D721Med (cell line): Measurements from ENCODE around the gene RXFP4.
A peak's percentile ranks its signal among the peaks of the same experiment; 100 is the strongest.

Experiments
- DNase-seq: peaks from one replicate; pipeline ENCODE4 v3.0.0; 2011; ENCODE audit warnings: low spot score; ENCODE audit not compliant: insufficient read length
- FAIRE-seq: peaks from 2 replicates; lab custom pipeline; 2011; peaks lifted over from hg19 to GRCh38; lab: Jason Lieb, UNC
- TF ChIP-seq, protein P1 (sequence below): IDR thresholded peaks from 2 replicates; pipeline ENCODE4 v1.5.1; 2012; ENCODE audit warnings: mild to moderate bottlenecking, control low read depth; ENCODE audit not compliant: insufficient read depth; ENCODE audit errors: missing control alignments

Gene RXFP4

DNA sequence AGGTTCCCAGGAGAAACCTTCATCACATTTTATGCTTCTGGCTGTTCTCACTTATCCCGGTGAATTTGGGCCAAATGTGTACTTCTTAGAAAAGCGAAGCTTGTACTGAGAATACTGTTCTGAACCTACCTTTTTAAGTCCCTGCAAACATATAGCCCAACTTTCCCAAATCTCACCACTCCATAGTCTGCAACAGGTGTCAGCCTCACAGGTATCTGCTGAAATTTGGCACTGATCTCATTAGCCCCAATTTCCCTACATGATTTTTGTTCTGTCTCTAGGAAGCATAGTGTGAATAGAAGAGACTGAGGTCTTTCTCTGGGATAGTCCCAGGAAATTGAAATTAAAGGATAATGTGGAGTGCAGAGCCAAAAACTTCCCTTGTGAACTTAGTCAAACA, 41.8 kb upstream of the RXFP4 start:
- FAIRE-seq (no peak), DNase-seq (no peak)
- TF ChIP-seq, protein P1, sequence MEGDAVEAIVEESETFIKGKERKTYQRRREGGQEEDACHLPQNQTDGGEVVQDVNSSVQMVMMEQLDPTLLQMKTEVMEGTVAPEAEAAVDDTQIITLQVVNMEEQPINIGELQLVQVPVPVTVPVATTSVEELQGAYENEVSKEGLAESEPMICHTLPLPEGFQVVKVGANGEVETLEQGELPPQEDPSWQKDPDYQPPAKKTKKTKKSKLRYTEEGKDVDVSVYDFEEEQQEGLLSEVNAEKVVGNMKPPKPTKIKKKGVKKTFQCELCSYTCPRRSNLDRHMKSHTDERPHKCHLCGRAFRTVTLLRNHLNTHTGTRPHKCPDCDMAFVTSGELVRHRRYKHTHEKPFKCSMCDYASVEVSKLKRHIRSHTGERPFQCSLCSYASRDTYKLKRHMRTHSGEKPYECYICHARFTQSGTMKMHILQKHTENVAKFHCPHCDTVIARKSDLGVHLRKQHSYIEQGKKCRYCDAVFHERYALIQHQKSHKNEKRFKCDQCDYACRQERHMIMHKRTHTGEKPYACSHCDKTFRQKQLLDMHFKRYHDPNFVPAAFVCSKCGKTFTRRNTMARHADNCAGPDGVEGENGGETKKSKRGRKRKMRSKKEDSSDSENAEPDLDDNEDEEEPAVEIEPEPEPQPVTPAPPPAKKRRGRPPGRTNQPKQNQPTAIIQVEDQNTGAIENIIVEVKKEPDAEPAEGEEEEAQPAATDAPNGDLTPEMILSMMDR: no peak

DNA sequence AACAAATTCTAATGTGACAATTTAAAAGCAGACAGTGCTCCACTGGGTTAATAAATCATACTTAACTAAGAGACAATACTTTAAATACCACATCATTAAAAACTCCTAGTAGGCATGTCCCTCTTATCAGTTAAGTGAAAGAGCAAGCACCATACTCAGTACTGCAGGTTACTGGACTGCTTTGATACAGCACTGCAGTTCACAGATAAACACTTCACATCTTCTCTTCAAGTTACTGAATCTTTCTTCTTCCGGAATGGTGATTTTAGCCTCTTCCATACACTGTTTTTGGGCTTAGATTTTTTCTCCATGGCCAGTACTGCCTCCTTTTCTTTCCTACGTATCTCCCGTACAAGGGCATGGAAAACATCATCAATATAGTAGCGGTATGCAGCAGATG, 41.3 kb upstream of the RXFP4 start:
- FAIRE-seq (no peak), DNase-seq (no peak)
- TF ChIP-seq, protein P1: no peak

DNA sequence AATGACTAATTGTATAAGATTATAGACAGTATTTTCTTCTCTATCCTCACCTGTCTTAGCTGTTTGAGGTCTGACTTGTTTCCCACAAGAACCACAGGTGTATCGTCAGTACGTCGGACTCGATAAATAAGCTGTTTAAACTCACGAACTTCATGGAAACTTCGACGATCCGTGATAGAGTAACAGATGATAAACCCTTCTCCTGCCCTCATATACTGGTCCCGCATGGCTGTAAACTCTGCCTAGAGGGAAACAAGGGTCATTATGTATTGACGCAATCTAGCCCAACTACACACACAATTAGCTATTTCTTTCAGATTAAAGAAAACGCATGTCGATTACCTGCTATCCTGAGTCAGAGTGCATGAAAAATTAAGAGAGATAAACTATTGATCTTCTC, 37.2 kb upstream of the RXFP4 start:
- TF ChIP-seq, protein P1: no peak
- FAIRE-seq: no peak
- no peak for DNase-seq

DNA sequence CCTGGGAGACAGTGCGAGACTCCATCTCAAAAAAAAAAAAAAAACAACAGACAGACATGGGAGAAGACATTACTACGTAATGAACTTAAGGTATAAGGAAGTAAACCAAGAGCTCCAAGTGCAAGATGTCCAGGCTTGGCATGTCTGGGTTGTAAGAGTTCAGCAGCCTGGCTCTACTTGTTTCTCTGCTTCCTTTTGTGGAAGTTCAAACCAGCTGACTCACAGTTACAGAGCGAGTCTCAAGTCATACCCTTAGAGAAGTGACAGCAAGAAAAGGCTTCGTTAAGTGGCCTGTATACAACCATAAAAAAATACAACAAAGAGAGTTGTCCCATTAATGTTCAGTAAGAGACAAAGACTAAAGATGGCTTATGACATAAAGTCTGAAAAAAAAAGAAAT, 31.5 kb upstream of the RXFP4 start:
- DNase-seq: no peak
- no peak for FAIRE-seq
- TF ChIP-seq, protein P1: no peak

DNA sequence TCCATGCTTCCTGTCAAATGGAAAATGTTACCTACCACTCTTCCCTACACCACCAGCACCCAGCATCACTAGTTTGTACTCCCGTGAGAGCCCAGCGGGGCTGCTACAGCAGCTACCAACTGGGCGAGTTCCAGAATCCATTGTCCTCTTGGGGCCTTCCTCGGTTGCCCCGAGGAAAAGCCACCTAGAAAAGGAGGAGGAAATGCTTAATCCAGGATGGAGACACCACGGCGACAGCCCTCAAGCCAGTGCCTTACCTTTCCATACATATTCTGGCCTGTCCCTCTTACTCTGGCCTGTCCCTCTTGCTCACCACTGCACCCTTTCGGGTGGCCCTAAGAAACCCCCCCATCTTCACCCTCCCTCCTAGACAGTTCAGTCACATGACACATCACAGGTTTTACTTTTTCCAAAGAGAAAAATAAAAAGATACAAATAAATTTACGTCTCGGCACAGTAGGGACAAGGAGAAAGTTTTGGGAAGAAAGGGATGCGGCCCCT, 30.8 kb upstream of the RXFP4 start:
- FAIRE-seq (no peak), DNase-seq (no peak)
- TF ChIP-seq, protein P1: peak; percentile 18

DNA sequence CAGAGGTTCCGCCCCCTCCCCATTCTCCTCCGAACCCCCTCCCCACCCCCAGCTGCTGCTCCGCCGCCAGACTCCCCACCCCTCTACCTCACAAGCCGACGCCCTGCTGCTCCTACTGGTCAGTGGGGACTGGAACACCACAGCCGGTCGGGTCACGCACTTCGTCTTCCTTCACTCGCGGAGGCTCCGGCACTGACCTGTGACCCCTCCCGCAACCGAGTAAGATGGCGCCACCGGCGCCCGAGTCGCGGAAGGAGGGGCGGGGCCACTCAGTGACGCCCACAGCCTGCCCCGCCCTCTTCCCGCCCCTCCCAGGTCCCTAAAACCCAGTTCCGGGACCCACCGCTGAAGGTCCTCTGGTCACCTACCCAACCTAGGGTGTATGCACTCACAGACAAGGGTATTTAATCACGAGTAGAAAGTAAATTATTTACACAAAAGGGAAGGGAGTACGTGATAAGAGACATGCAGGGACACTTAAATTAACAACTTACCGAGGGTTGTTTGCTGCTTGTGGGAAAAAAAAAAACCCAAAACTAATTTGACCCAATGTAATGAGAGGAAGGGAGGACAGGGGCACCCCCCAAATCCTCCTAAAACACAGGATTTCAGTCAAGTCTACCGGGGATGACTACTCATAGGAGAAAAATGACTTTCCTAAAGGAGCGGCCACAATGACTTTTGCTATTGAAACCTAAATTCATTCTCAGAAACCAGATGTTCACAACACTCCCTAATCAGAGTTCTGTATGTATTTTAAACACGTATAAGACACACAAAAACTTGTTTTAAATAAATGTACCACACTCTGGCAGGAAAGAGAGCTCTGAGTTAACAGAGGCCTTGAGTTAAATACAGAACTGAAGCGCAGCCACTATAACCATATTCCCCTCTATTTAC, 30.0 kb upstream of the RXFP4 start, which contains the start of gene RIT1:
Gene RIT1 (minus strand): TSS at position 194 of the 900 bp plus-strand sequence. CDS start 588 bp downstream, outside the sequence.
- FAIRE-seq (no peak), DNase-seq (peak; percentile 63)
- TF ChIP-seq, protein P1: no peak
